Calu3 (cell line): ENCODE data around the gene KCNH6. TPM values are rescaled to one million over a fixed set of nuclear protein-coding genes. Genes with fewer than 3 reads are reported as not detected.

ENCODE experiments used
- BruUV-seq: library from RNA; stranded (reverse); fragments of 400-500 nt; replicated peaks from 2 replicates; lab custom pipeline; 2021; lab: Mats Ljungman, UMichigan
- CTCF ChIA-PET: fragments of 300-600 bp; sonication (Branson Sonifier 250); formaldehyde crosslinking; loops from one replicate; lab custom pipeline; 2022; ENCODE audit warnings: antibody characterized with exemption; lab: Charles Lee
- DNase-seq: peaks from one replicate; pipeline ENCODE4 v3.0.0; 2022
- H3K27ac Mint-ChIP-seq: one replicate; pipeline ENCODE4 v1.8.0; 2022; ENCODE audit warnings: mixed read lengths; ENCODE audit not compliant: unreplicated experiment
- H3K27me3 Mint-ChIP-seq: one replicate; pipeline ENCODE4 v1.8.0; 2022; ENCODE audit warnings: mixed read lengths; ENCODE audit not compliant: unreplicated experiment
- H3K36me3 Mint-ChIP-seq: one replicate; pipeline ENCODE4 v1.8.0; 2022; ENCODE audit warnings: mild to moderate bottlenecking, moderate library complexity, mixed read lengths; ENCODE audit not compliant: insufficient read depth, unreplicated experiment
- H3K4me1 Mint-ChIP-seq: one replicate; pipeline ENCODE4 v1.8.0; 2022; ENCODE audit warnings: mild to moderate bottlenecking, low read depth, mixed read lengths; ENCODE audit not compliant: unreplicated experiment
- H3K4me3 Mint-ChIP-seq: one replicate; pipeline ENCODE4 v1.8.0; 2022; ENCODE audit warnings: mild to moderate bottlenecking, low read depth, moderate library complexity, mixed read lengths; ENCODE audit not compliant: unreplicated experiment
- H3K9me3 Mint-ChIP-seq: one replicate; pipeline ENCODE4 v1.8.0; 2022; ENCODE audit warnings: low read depth, mixed read lengths; ENCODE audit not compliant: unreplicated experiment
- intact Hi-C: fragments of 100-400 bp; cut with micrococcal nuclease; formaldehyde crosslinking; loops from one replicate; pipeline ENCODE4 v1.10.0; 2022; ENCODE audit not compliant: unreplicated experiment
- total RNA-seq: library from RNA; stranded (reverse); gene quantifications from 2 replicates; pipeline ENCODE4 v1.2.3, GENCODE V29; 2022
- TF ChIP-seq, protein P1 (sequence below): fragments of 200-600 bp; IDR thresholded peaks from one replicate; pipeline ENCODE4 v1.8.0; 2022; ENCODE audit warnings: antibody characterized with exemption; ENCODE audit not compliant: unreplicated experiment

Gene KCNH6
- total RNA-seq, 1 experiment from 2014 or later = not detected

- no peaks in the 10 kb centered on the region for H3K27me3 Mint-ChIP-seq
- CTCF ChIA-PET = no interaction called here
- H3K4me3 Mint-ChIP-seq = no peak overlapping the region
- TF ChIP-seq, protein P1, sequence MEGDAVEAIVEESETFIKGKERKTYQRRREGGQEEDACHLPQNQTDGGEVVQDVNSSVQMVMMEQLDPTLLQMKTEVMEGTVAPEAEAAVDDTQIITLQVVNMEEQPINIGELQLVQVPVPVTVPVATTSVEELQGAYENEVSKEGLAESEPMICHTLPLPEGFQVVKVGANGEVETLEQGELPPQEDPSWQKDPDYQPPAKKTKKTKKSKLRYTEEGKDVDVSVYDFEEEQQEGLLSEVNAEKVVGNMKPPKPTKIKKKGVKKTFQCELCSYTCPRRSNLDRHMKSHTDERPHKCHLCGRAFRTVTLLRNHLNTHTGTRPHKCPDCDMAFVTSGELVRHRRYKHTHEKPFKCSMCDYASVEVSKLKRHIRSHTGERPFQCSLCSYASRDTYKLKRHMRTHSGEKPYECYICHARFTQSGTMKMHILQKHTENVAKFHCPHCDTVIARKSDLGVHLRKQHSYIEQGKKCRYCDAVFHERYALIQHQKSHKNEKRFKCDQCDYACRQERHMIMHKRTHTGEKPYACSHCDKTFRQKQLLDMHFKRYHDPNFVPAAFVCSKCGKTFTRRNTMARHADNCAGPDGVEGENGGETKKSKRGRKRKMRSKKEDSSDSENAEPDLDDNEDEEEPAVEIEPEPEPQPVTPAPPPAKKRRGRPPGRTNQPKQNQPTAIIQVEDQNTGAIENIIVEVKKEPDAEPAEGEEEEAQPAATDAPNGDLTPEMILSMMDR = no peak
- H3K36me3 Mint-ChIP-seq = no peaks in the 10 kb centered on the region
- no peaks in the 10 kb centered on the region for H3K9me3 Mint-ChIP-seq
- no peak for DNase-seq
- intact Hi-C loops = no loop called here
- no TSS peak for BruUV-seq
- no peak overlapping the region for H3K27ac Mint-ChIP-seq
- H3K4me1 Mint-ChIP-seq = no peaks in the 10 kb centered on the region
Measured at GRCh38 chr17:63564562-63564961, 41.4 kb downstream of the KCNH6 start.

- H3K4me1 Mint-ChIP-seq = no peaks in the 10 kb centered on the region
- H3K36me3 Mint-ChIP-seq = no peaks in the 10 kb centered on the region
- H3K9me3 Mint-ChIP-seq = no peaks in the 10 kb centered on the region
- intact Hi-C loops = no loop called here
- no peak overlapping the region for H3K27ac Mint-ChIP-seq
- H3K27me3 Mint-ChIP-seq = no peaks in the 10 kb centered on the region
- no peak for DNase-seq
- BruUV-seq = no TSS peak
- TF ChIP-seq, protein P1 = no peak
- CTCF ChIA-PET = no interaction called here
- H3K4me3 Mint-ChIP-seq = no peak overlapping the region
Measured at GRCh38 chr17:63567229-63567628, 44.1 kb downstream of the KCNH6 start.

- no peaks in the 10 kb centered on the region for H3K27me3 Mint-ChIP-seq
- no TSS peak for BruUV-seq
- H3K36me3 Mint-ChIP-seq = no peaks in the 10 kb centered on the region
- DNase-seq = no peak
- CTCF ChIA-PET = interaction anchor here (0.6 kb wide), 1 partner anchor 10 kb away, joined by 3 read pairs; no protein-coding TSS in a partner anchor
- H3K4me3 Mint-ChIP-seq = no peak overlapping the region
- H3K27ac Mint-ChIP-seq = no peak overlapping the region
- no peaks in the 10 kb centered on the region for H3K9me3 Mint-ChIP-seq
- TF ChIP-seq, protein P1 = no peak
- no peaks in the 10 kb centered on the region for H3K4me1 Mint-ChIP-seq
- intact Hi-C loops = no loop called here
Measured at GRCh38 chr17:63568563-63568962, 45.4 kb downstream of the KCNH6 start.

- TF ChIP-seq, protein P1 = no peak
- Mint-ChIP-seq H3K4me1 (no peaks in the 10 kb centered on the region), H3K36me3 (no peaks in the 10 kb centered on the region), H3K27me3 (no peaks in the 10 kb centered on the region), H3K4me3 (no peak overlapping the region), H3K27ac (no peak overlapping the region), H3K9me3 (no peaks in the 10 kb centered on the region)
- intact Hi-C loops = no loop called here
- CTCF ChIA-PET = no interaction called here
- no peak for DNase-seq
- BruUV-seq = no TSS peak
Measured at GRCh38 chr17:63571632-63572310, 48.6 kb downstream of the KCNH6 start.
